Measurements from ENCODE around the gene PRKD2. TPM values are rescaled to one million over a fixed set of nuclear protein-coding genes. Genes with fewer than 3 reads are reported as not detected.
A peak's percentile ranks its signal among the peaks of the same experiment; 100 is the strongest.

The PRKD2 gene
- total RNA-seq, 1 experiment from 2014 or later: 88.5 TPM

DNA sequence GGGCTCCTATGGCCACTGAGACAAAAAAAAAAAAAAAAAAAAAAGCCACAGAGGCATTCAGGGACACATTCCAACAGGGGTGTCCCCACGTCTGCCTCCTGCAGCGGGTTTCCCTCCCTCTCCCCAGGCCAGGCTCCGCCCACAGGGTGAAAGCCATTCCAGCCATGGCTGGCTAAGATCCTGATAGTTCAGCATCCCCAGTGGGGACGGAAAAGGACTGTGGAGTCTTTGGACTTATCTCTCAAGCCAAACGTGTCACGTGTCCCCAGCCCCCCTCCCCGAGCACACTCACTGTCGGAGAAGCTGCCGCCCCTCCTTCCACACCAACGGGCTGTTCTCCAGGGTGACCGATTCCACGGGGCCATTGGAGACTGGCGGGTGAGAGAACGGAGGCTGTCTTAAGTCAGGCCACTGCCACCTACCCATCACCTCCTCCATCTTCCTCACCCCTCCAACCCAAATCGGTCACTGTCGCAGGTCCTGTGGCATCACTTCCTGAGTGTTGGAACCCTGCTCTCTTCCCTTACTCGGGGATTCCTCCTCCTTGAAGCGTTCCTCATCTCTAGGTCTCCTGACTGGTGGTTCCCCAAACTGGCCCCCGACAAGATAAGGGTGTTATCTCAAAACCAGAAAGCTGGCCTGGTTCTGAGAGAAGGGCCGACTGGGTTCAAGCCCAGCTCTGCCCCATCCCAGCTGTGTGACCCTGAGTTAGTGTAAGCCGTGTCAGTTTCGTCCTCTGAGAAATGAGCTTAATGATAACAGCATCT, 19.8 kb upstream of the PRKD2 start:
- H4K20me1 ChIP-seq (ENCODE audit: insufficient read depth): peaks cover 63% of the 10 kb centered on the region
- POLR2A ChIA-PET (ENCODE audit: unreplicated experiment): no interaction called here

DNA sequence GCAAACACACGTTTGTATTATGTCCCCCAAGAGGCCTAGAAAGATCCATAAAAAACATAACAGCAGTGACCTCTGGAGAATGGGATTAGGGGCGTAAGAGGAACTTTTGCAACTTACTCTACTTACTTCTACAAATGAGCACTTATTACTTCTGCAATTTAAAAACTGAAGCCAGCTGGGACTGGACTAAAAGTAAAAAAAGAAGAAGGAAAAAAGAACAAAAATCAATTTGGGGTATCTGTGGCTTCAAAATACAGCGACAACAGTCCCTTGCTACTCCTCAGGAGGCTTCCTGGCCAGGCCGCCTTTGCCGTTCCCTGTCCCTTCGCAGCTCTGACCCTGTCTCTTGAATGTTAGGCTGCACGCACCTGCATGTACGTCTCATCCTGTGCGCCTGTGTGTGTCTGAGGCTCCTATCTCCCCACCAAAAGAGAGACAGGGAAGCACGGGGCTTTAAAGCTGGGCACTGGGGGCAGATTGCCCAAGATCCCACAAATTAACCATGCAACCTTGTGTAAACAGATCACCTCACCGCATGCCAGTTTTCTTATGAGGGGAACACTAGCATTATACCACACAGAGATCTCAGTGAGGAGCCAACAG, 16.9 kb upstream of the PRKD2 start:
- POLR2A ChIA-PET (ENCODE audit: unreplicated experiment): interaction anchor here (0.6 to 0.7 kb wide), 2 partner anchors 75 to 556 kb away, joined by 3 to 38 read pairs; no protein-coding TSS in a partner anchor
- CTCF ChIA-PET: interaction anchor here (0.6 to 0.7 kb wide), 2 partner anchors 50 to 91 kb away, joined by 3 read pairs; no protein-coding TSS in a partner anchor
- peak overlapping the region; percentile 34 for H3K27ac ChIP-seq

More for the DNA sequence above, 19.8 kb upstream of the PRKD2 start:
- H3K27me3 ChIP-seq (ENCODE audit: insufficient read depth, low read depth): no peaks in the 10 kb centered on the region
- H3K79me2 ChIP-seq (ENCODE audit: low read depth): peaks cover 67% of the 10 kb centered on the region
- no peak for TF ChIP-seq EZH2 (IDR thresholded peaks at IDR 0.05; ENCODE audit: low read depth)
- TF ChIP-seq, protein P1, sequence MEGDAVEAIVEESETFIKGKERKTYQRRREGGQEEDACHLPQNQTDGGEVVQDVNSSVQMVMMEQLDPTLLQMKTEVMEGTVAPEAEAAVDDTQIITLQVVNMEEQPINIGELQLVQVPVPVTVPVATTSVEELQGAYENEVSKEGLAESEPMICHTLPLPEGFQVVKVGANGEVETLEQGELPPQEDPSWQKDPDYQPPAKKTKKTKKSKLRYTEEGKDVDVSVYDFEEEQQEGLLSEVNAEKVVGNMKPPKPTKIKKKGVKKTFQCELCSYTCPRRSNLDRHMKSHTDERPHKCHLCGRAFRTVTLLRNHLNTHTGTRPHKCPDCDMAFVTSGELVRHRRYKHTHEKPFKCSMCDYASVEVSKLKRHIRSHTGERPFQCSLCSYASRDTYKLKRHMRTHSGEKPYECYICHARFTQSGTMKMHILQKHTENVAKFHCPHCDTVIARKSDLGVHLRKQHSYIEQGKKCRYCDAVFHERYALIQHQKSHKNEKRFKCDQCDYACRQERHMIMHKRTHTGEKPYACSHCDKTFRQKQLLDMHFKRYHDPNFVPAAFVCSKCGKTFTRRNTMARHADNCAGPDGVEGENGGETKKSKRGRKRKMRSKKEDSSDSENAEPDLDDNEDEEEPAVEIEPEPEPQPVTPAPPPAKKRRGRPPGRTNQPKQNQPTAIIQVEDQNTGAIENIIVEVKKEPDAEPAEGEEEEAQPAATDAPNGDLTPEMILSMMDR (conservative IDR thresholded peaks at IDR 0.05): no peak
- no peaks in the 10 kb centered on the region for H3K9me3 ChIP-seq (ENCODE audit: insufficient read depth, low read depth)
- H3K4me1 ChIP-seq (replicated peaks; ENCODE audit: insufficient read depth): peaks cover 38% of the 10 kb centered on the region
- H3F3A ChIP-seq (ENCODE audit: insufficient read depth, low read depth): peaks cover 40% of the 10 kb centered on the region
- CTCF ChIA-PET: no interaction called here
- DNase-seq: peak in 1 of 2 experiments; percentile 64
- H3K4me2 ChIP-seq: no peak overlapping the region
- H3K4me3 ChIP-seq: no peak overlapping the region
- intact Hi-C loops (cut with micrococcal nuclease; ENCODE audit: unreplicated experiment): no loop called here
- BruUV-seq (replicated peaks): no TSS peak
- H3K36me3 ChIP-seq (ENCODE audit: low read depth): peaks cover 36% of the 10 kb centered on the region
- H2AFZ ChIP-seq: no peak overlapping the region
- H3K9me2 ChIP-seq (ENCODE audit: insufficient read depth): no peaks in the 10 kb centered on the region
- H3K27ac ChIP-seq: no peak overlapping the region

More for the DNA sequence above, 16.9 kb upstream of the PRKD2 start:
- no peaks in the 10 kb centered on the region for H3K9me3 ChIP-seq (ENCODE audit: insufficient read depth, low read depth)
- H3K4me1 ChIP-seq (replicated peaks; ENCODE audit: insufficient read depth): peaks cover 54% of the 10 kb centered on the region
- no peak overlapping the region for H2AFZ ChIP-seq
- intact Hi-C loops (cut with micrococcal nuclease; ENCODE audit: unreplicated experiment): loop anchor here (5.0 kb wide), 1 partner anchor 54 kb away; the partner anchor contains the start of gene SLC1A5
- peaks cover 59% of the 10 kb centered on the region for H3K79me2 ChIP-seq (ENCODE audit: low read depth)
- TF ChIP-seq, protein P1 (conservative IDR thresholded peaks at IDR 0.05): no peak
- no peak for TF ChIP-seq EZH2 (IDR thresholded peaks at IDR 0.05; ENCODE audit: low read depth)
- peak overlapping the region; percentile 72 for H3K4me2 ChIP-seq
- H3K36me3 ChIP-seq (ENCODE audit: low read depth): peaks cover 41% of the 10 kb centered on the region
- BruUV-seq (replicated peaks): no TSS peak
- H3K27me3 ChIP-seq (ENCODE audit: insufficient read depth, low read depth): no peaks in the 10 kb centered on the region
- H4K20me1 ChIP-seq (ENCODE audit: insufficient read depth): peaks cover 51% of the 10 kb centered on the region
- H3F3A ChIP-seq (ENCODE audit: insufficient read depth, low read depth): peaks cover 58% of the 10 kb centered on the region
- DNase-seq: peak in 1 of 2 experiments; percentile 44
- no peaks in the 10 kb centered on the region for H3K9me2 ChIP-seq (ENCODE audit: insufficient read depth)
- H3K4me3 ChIP-seq: no peak overlapping the region
